ENCODE data around the gene RAP2B.

RAP2B gene

GRCh38 chr3:153160451-153161137 lies 1.4 kb upstream of the RAP2B start:
- peak; percentile 47 to 58 for DNase-seq (ENCODE audit: low read depth in 2 of 2)

GRCh38 chr3:153161138-153161713 lies 800 bp upstream of the RAP2B start:
- peak; percentile 75 to 79 for DNase-seq (ENCODE audit: low read depth in 2 of 2)

- DNase-seq (ENCODE audit: low read depth in 2 of 2): peak; percentile 6 to 22
Observed at GRCh38 chr3:153162513-153163392, 727 bp downstream of the RAP2B start.

- DNase-seq (ENCODE audit: low read depth in 2 of 2): no peak
Observed at GRCh38 chr3:153163393-153163724, 1.3 kb downstream of the RAP2B start.

- DNase-seq (ENCODE audit: low read depth in 2 of 2): no peak
Observed at GRCh38 chr3:153163756-153164550, 1.9 kb downstream of the RAP2B start.

GRCh38 chr3:153165261-153165681 lies 3.2 kb downstream of the RAP2B start:
- no peak for DNase-seq (ENCODE audit: low read depth in 2 of 2)

GRCh38 chr3:153166206-153166605 lies 4.2 kb downstream of the RAP2B start:
- DNase-seq (ENCODE audit: low read depth in 2 of 2): no peak

- no peak for DNase-seq (ENCODE audit: low read depth in 2 of 2)
Observed at GRCh38 chr3:153166796-153167195, 4.8 kb downstream of the RAP2B start.

GRCh38 chr3:153169793-153170383 lies 7.9 kb downstream of the RAP2B start:
- no peak for DNase-seq (ENCODE audit: low read depth in 2 of 2)

- no peak for DNase-seq (ENCODE audit: low read depth in 2 of 2)
Observed at GRCh38 chr3:153171256-153171655, 9.2 kb downstream of the RAP2B start.

- no peak for DNase-seq (ENCODE audit: low read depth in 2 of 2)
Observed at GRCh38 chr3:153171918-153172317, 9.9 kb downstream of the RAP2B start.

- no peak for DNase-seq (ENCODE audit: low read depth in 2 of 2)
Observed at GRCh38 chr3:153172796-153173757, 11.1 kb downstream of the RAP2B start.

GRCh38 chr3:153173758-153174516 lies 11.9 kb downstream of the RAP2B start:
- DNase-seq (ENCODE audit: low read depth in 2 of 2): no peak

GRCh38 chr3:153176197-153176596 lies 14.2 kb downstream of the RAP2B start:
- DNase-seq (ENCODE audit: low read depth in 2 of 2): no peak

GRCh38 chr3:153180860-153181372 lies 18.9 kb downstream of the RAP2B start:
- DNase-seq (ENCODE audit: low read depth in 2 of 2): no peak

- no peak for DNase-seq (ENCODE audit: low read depth in 2 of 2)
Observed at GRCh38 chr3:153182501-153183293, 20.7 kb downstream of the RAP2B start.

GRCh38 chr3:153190923-153191322 lies 28.9 kb downstream of the RAP2B start:
- no peak for DNase-seq (ENCODE audit: low read depth in 2 of 2)

- DNase-seq (ENCODE audit: low read depth in 2 of 2): no peak
Observed at GRCh38 chr3:153192327-153192726, 30.3 kb downstream of the RAP2B start.

All from activated CD4-positive, alpha-beta T cell treated with anti-CD3 and anti-CD28 coated beads for 24 hours (primary cell).